GM23338 (cell line): ENCODE results near the gene RBM14. TPM values are rescaled to one million over a fixed set of nuclear protein-coding genes. Genes with fewer than 3 reads are reported as not detected.
A peak's percentile ranks its signal among the peaks of the same experiment; 100 is the strongest.

Experiments
- ATAC-seq: fragments of 200-7000 bp; cut with Tn5 transposase; 3 replicates; pipeline ENCODE4 v1.9.1; 2020
- DNase-seq: peaks from one replicate; pipeline ENCODE4 v3.0.0-alpha.2; 2015; ENCODE audit warnings: low spot score
- H2AFZ ChIP-seq: fragments of 200-600 bp; sonication (generic); 2 replicates; pipeline ENCODE4 v1.8.0; 2016; ENCODE audit warnings: antibody characterized with exemption, mild to moderate bottlenecking, moderate library complexity
- H3F3A ChIP-seq: fragments of 200-600 bp; sonication (generic); replicated peaks from 2 replicates; pipeline ENCODE4 v1.8.0; 2017; ENCODE audit warnings: antibody characterized with exemption, mixed run types, low read depth
- H3K27ac ChIP-seq: fragments of 200-600 bp; sonication (generic); 2 replicates; pipeline ENCODE4 v1.6.1; 2016; ENCODE audit warnings: low read depth
- H3K27me3 ChIP-seq: fragments of 200-600 bp; sonication (generic); 2 replicates; pipeline ENCODE4 v1.8.0; 2016; ENCODE audit warnings: mild to moderate bottlenecking, mixed run types, moderate library complexity; ENCODE audit not compliant: insufficient read depth
- H3K36me3 ChIP-seq: fragments of 200-600 bp; sonication (generic); 2 replicates; pipeline ENCODE4 v1.8.0; 2016; ENCODE audit warnings: mild to moderate bottlenecking; ENCODE audit not compliant: insufficient read depth
- H3K4me1 ChIP-seq: fragments of 200-600 bp; sonication (generic); 2 replicates; pipeline ENCODE4 v1.8.0; 2016; ENCODE audit warnings: mild to moderate bottlenecking, moderate library complexity; ENCODE audit not compliant: insufficient read depth
- H3K4me2 ChIP-seq: fragments of 200-600 bp; sonication (generic); 2 replicates; pipeline ENCODE4 v1.7.1; 2017; ENCODE audit warnings: mixed run types
- H3K4me3 ChIP-seq: fragments of 200-600 bp; sonication (generic); 2 replicates; pipeline ENCODE4 v1.6.1; 2016; ENCODE audit warnings: mixed run types
- H3K79me2 ChIP-seq: fragments of 200-600 bp; sonication (generic); replicated peaks from 2 replicates; pipeline ENCODE4 v1.8.0; 2017; ENCODE audit warnings: mild to moderate bottlenecking; ENCODE audit not compliant: insufficient read depth
- H3K9me2 ChIP-seq: fragments of 200-600 bp; sonication (generic); 2 replicates; pipeline ENCODE4 v1.8.0; 2017; ENCODE audit not compliant: insufficient read depth
- H4K20me1 ChIP-seq: fragments of 200-600 bp; sonication (generic); replicated peaks from 2 replicates; pipeline ENCODE4 v1.8.0; 2017; ENCODE audit warnings: mild to moderate bottlenecking; ENCODE audit not compliant: insufficient read depth
- H3K27ac Mint-ChIP-seq: 2 replicates; pipeline ENCODE4 v1.8.0; 2020; ENCODE audit warnings: inconsistent platforms, mild to moderate bottlenecking, moderate library complexity, mixed read lengths
- H3K27me3 Mint-ChIP-seq: 3 replicates; pipeline ENCODE4 v1.8.0; 2022; ENCODE audit warnings: low read depth, mild to moderate bottlenecking, moderate library complexity, mixed read lengths, inconsistent platforms; ENCODE audit not compliant: insufficient read depth, poor library complexity
- H3K36me3 Mint-ChIP-seq: 3 replicates; pipeline ENCODE4 v1.8.0; 2021; ENCODE audit warnings: low read depth, mild to moderate bottlenecking, inconsistent platforms, moderate library complexity, mixed read lengths
- H3K4me1 Mint-ChIP-seq: 3 replicates; pipeline ENCODE4 v1.8.0; 2020; ENCODE audit warnings: mild to moderate bottlenecking, inconsistent platforms, mixed read lengths
- H3K4me3 Mint-ChIP-seq: 3 replicates; pipeline ENCODE4 v1.8.0; 2021; ENCODE audit warnings: moderate library complexity, mild to moderate bottlenecking, inconsistent platforms, mixed read lengths
- H3K9me3 Mint-ChIP-seq: 3 replicates; pipeline ENCODE4 v1.8.0; 2020; ENCODE audit warnings: moderate library complexity, mild to moderate bottlenecking, inconsistent platforms, mixed read lengths
- CREB1 ChIP-seq: fragments of 250-450 bp; sonication (Bioruptor Pico); IDR thresholded peaks from 2 replicates; pipeline ENCODE4 v1.5.0; 2020; ENCODE audit warnings: low read depth, mild to moderate bottlenecking, moderate library complexity
- EZH2 ChIP-seq: fragments of 200-600 bp; sonication (generic); IDR thresholded peaks from one replicate; pipeline ENCODE4 v1.8.0; 2017; ENCODE audit warnings: antibody characterized with exemption, mild to moderate bottlenecking, low read depth; ENCODE audit not compliant: unreplicated experiment
- EZH2phosphoT487 ChIP-seq: fragments of 200-600 bp; sonication (generic); IDR thresholded peaks from one replicate; pipeline ENCODE4 v1.8.1; 2018; ENCODE audit warnings: antibody characterized with exemption; ENCODE audit not compliant: unreplicated experiment
- JUNB ChIP-seq: IDR thresholded peaks from one replicate; pipeline ENCODE4 v1.6.1; 2016; ENCODE audit warnings: antibody characterized with exemption; ENCODE audit not compliant: unreplicated experiment
- NANOG ChIP-seq: IDR thresholded peaks from 2 replicates; pipeline ENCODE4 v1.6.1; 2016; ENCODE audit warnings: antibody characterized with exemption, borderline replicate concordance
- POLR2AphosphoS5 ChIP-seq: IDR thresholded peaks from 2 replicates; pipeline ENCODE4 v1.6.1; 2016; ENCODE audit warnings: antibody characterized with exemption, low read depth
- STAT1 ChIP-seq: IDR thresholded peaks from one replicate; pipeline ENCODE4 v1.6.1; 2016; ENCODE audit warnings: antibody characterized with exemption; ENCODE audit not compliant: unreplicated experiment
- ZNF114 ChIP-seq: fragments of 250-450 bp; sonication (Bioruptor Pico); IDR thresholded peaks from 2 replicates; pipeline ENCODE4 v1.5.0; 2020; ENCODE audit warnings: mild to moderate bottlenecking, moderate library complexity
- ZNF331 ChIP-seq: fragments of 250-450 bp; sonication (Bioruptor Pico); IDR thresholded peaks from 2 replicates; pipeline ENCODE4 v1.5.0; 2020; ENCODE audit warnings: low read depth, mild to moderate bottlenecking, moderate library complexity
- polyA plus RNA-seq: library from polyadenylated mRNA; unstranded; fragments of >200 nt; fragmentation: Nextera tagmentation; extraction: Ambion mirVana; gene quantifications from 2 replicates; pipeline ENCODE4 v1.2.1, GENCODE V29; 2016
- total RNA-seq: library from RNA; depleted of rRNA; stranded (reverse); fragments of >200 nt; shearing (Covaris generic); gene quantifications from 2 replicates; pipeline ENCODE4 v1.2.3, GENCODE V29; 2014
- TF ChIP-seq, protein P1 (sequence below), 2 experiments: fragments of 200-600 bp in 1 of 2; sonication (generic) in 1 of 2; conservative IDR thresholded peaks; 2 replicates each; pipeline versions ENCODE4 v1.5.1 to v1.6.1; 2016 to 2017; ENCODE audit warnings: antibody characterized with exemption in 2 of 2, low read depth in 2 of 2, mild to moderate bottlenecking in 2 of 2, moderate library complexity in 1 of 2
- TF ChIP-seq, protein P2 (sequence below): IDR thresholded peaks from one replicate; pipeline ENCODE4 v1.6.1; 2018; ENCODE audit warnings: antibody characterized with exemption; ENCODE audit not compliant: unreplicated experiment
- TF ChIP-seq, protein P3 (sequence below): fragments of 250-450 bp; sonication (Bioruptor Pico); IDR thresholded peaks from 2 replicates; pipeline ENCODE4 v1.5.0; 2020; ENCODE audit warnings: mild to moderate bottlenecking, moderate library complexity
- TF ChIP-seq, protein P4 (sequence below): IDR thresholded peaks from 2 replicates; pipeline ENCODE4 v1.6.1; 2016; ENCODE audit warnings: antibody characterized with exemption

Gene RBM14
- total and polyA plus RNA-seq, 2 experiments from 2014 or later = 45.4 to 83.5 TPM

DNA sequence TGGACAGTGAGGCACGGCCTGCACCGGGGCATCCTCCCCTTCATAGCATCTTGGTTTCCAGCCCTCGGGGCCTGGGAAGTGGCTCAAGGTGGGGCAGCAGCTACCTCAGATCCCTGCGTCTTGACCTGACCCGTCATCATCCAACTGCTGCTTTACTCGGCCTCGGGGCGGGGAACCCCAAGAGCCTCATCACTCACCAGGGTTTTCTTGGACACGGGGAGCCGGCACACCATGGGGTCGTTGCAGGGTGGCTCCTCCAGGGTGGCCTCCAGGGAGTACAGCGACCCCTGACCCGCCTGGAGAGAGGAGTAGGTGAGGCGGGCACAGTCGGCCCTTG lies 48.7 kb upstream of the RBM14 start:
- H3K4me2 ChIP-seq = peak overlapping the region; percentile 78
- Mint-ChIP-seq H3K27ac (no peak overlapping the region), H3K9me3 (peaks cover 10% of the 10 kb centered on the region; the same call in 2 of the 3 replicates), H3K4me3 (peak overlapping the region; percentile 58), H3K4me1 (peaks cover 19% of the 10 kb centered on the region), H3K27me3 (peaks cover 22% of the 10 kb centered on the region), H3K36me3 (peaks cover 5% of the 10 kb centered on the region; the same call in 2 of the 3 replicates)
- H3F3A ChIP-seq = peaks cover 6% of the 10 kb centered on the region; the same call in 1 of the 2 replicates
- H3K9me2 ChIP-seq = no peaks in the 10 kb centered on the region
- H3K27ac ChIP-seq = no peak overlapping the region
- no peaks in the 10 kb centered on the region for H3K79me2 ChIP-seq
- H3K27me3 ChIP-seq = peaks cover 6% of the 10 kb centered on the region; the same call in 1 of the 2 replicates
- no peaks in the 10 kb centered on the region for H4K20me1 ChIP-seq
- DNase-seq = no peak
- peak overlapping the region; percentile 57 for H3K4me3 ChIP-seq
- H2AFZ ChIP-seq = peak overlapping the region; percentile 66; the same call in 1 of the 2 replicates
- TF ChIP-seq NANOG = no peak
- TF ChIP-seq STAT1 = no peak
- TF ChIP-seq, protein P1, sequence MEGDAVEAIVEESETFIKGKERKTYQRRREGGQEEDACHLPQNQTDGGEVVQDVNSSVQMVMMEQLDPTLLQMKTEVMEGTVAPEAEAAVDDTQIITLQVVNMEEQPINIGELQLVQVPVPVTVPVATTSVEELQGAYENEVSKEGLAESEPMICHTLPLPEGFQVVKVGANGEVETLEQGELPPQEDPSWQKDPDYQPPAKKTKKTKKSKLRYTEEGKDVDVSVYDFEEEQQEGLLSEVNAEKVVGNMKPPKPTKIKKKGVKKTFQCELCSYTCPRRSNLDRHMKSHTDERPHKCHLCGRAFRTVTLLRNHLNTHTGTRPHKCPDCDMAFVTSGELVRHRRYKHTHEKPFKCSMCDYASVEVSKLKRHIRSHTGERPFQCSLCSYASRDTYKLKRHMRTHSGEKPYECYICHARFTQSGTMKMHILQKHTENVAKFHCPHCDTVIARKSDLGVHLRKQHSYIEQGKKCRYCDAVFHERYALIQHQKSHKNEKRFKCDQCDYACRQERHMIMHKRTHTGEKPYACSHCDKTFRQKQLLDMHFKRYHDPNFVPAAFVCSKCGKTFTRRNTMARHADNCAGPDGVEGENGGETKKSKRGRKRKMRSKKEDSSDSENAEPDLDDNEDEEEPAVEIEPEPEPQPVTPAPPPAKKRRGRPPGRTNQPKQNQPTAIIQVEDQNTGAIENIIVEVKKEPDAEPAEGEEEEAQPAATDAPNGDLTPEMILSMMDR (conservative IDR thresholded peaks at IDR 0.05; ENCODE audit: low read depth in 2 of 2) = no peak
- TF ChIP-seq, protein P2, sequence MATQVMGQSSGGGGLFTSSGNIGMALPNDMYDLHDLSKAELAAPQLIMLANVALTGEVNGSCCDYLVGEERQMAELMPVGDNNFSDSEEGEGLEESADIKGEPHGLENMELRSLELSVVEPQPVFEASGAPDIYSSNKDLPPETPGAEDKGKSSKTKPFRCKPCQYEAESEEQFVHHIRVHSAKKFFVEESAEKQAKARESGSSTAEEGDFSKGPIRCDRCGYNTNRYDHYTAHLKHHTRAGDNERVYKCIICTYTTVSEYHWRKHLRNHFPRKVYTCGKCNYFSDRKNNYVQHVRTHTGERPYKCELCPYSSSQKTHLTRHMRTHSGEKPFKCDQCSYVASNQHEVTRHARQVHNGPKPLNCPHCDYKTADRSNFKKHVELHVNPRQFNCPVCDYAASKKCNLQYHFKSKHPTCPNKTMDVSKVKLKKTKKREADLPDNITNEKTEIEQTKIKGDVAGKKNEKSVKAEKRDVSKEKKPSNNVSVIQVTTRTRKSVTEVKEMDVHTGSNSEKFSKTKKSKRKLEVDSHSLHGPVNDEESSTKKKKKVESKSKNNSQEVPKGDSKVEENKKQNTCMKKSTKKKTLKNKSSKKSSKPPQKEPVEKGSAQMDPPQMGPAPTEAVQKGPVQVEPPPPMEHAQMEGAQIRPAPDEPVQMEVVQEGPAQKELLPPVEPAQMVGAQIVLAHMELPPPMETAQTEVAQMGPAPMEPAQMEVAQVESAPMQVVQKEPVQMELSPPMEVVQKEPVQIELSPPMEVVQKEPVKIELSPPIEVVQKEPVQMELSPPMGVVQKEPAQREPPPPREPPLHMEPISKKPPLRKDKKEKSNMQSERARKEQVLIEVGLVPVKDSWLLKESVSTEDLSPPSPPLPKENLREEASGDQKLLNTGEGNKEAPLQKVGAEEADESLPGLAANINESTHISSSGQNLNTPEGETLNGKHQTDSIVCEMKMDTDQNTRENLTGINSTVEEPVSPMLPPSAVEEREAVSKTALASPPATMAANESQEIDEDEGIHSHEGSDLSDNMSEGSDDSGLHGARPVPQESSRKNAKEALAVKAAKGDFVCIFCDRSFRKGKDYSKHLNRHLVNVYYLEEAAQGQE = no peak
- no peak for TF ChIP-seq POLR2AphosphoS5
- no peak for TF ChIP-seq ZNF331 (CRISPR knock-in tag)
- TF ChIP-seq EZH2phosphoT487 = no peak
- TF ChIP-seq, protein P3, sequence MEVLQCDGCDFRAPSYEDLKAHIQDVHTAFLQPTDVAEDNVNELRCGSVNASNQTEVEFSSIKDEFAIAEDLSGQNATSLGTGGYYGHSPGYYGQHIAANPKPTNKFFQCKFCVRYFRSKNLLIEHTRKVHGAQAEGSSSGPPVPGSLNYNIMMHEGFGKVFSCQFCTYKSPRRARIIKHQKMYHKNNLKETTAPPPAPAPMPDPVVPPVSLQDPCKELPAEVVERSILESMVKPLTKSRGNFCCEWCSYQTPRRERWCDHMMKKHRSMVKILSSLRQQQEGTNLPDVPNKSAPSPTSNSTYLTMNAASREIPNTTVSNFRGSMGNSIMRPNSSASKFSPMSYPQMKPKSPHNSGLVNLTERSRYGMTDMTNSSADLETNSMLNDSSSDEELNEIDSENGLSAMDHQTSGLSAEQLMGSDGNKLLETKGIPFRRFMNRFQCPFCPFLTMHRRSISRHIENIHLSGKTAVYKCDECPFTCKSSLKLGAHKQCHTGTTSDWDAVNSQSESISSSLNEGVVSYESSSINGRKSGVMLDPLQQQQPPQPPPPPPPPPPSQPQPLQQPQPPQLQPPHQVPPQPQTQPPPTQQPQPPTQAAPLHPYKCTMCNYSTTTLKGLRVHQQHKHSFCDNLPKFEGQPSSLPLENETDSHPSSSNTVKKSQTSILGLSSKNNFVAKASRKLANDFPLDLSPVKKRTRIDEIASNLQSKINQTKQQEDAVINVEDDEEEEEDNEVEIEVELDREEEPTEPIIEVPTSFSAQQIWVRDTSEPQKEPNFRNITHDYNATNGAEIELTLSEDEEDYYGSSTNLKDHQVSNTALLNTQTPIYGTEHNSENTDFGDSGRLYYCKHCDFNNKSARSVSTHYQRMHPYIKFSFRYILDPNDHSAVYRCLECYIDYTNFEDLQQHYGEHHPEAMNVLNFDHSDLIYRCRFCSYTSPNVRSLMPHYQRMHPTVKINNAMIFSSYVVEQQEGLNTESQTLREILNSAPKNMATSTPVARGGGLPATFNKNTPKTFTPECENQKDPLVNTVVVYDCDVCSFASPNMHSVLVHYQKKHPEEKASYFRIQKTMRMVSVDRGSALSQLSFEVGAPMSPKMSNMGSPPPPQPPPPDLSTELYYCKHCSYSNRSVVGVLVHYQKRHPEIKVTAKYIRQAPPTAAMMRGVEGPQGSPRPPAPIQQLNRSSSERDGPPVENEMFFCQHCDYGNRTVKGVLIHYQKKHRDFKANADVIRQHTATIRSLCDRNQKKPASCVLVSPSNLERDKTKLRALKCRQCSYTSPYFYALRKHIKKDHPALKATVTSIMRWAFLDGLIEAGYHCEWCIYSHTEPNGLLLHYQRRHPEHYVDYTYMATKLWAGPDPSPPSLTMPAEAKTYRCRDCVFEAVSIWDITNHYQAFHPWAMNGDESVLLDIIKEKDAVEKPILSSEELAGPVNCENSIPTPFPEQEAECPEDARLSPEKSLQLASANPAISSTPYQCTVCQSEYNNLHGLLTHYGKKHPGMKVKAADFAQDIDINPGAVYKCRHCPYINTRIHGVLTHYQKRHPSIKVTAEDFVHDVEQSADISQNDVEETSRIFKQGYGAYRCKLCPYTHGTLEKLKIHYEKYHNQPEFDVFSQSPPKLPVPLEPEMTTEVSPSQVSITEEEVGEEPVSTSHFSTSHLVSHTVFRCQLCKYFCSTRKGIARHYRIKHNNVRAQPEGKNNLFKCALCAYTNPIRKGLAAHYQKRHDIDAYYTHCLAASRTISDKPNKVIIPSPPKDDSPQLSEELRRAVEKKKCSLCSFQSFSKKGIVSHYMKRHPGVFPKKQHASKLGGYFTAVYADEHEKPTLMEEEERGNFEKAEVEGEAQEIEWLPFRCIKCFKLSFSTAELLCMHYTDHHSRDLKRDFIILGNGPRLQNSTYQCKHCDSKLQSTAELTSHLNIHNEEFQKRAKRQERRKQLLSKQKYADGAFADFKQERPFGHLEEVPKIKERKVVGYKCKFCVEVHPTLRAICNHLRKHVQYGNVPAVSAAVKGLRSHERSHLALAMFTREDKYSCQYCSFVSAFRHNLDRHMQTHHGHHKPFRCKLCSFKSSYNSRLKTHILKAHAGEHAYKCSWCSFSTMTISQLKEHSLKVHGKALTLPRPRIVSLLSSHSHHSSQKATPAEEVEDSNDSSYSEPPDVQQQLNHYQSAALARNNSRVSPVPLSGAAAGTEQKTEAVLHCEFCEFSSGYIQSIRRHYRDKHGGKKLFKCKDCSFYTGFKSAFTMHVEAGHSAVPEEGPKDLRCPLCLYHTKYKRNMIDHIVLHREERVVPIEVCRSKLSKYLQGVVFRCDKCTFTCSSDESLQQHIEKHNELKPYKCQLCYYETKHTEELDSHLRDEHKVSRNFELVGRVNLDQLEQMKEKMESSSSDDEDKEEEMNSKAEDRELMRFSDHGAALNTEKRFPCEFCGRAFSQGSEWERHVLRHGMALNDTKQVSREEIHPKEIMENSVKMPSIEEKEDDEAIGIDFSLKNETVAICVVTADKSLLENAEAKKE (CRISPR knock-in tag) = no peak
- no peak for TF ChIP-seq JUNB
- no peak for TF ChIP-seq EZH2
- TF ChIP-seq CREB1 = no peak
- TF ChIP-seq, protein P4, sequence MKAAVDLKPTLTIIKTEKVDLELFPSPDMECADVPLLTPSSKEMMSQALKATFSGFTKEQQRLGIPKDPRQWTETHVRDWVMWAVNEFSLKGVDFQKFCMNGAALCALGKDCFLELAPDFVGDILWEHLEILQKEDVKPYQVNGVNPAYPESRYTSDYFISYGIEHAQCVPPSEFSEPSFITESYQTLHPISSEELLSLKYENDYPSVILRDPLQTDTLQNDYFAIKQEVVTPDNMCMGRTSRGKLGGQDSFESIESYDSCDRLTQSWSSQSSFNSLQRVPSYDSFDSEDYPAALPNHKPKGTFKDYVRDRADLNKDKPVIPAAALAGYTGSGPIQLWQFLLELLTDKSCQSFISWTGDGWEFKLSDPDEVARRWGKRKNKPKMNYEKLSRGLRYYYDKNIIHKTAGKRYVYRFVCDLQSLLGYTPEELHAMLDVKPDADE = no peak
- TF ChIP-seq ZNF114 (CRISPR knock-in tag) = no peak
- H3K4me1 ChIP-seq = peaks cover 23% of the 10 kb centered on the region
- no peaks in the 10 kb centered on the region for H3K36me3 ChIP-seq
- ATAC-seq = no peak
